Adrenal gland (tissue), 5 donors: ENCODE results near the gene BBS9.

Experiments used
- POLR2A ChIP-seq, 2 donors: fragments of 450-650 bp; IDR thresholded peaks; one replicate each; pipeline ENCODE4 v1.6.1; 2017; ENCODE audit warnings: antibody characterized with exemption in 2 of 2, mild to moderate bottlenecking in 2 of 2, moderate library complexity in 1 of 2
- TF ChIP-seq, protein P1 (sequence below), 6 experiments: fragments of 450-650 bp in 4 of 6; fragments of 200-600 bp in 2 of 6; sonication (generic) in 1 of 6; IDR thresholded peaks; 1 replicate in 5 of 6; 2 replicates in 1 of 6; pipeline versions ENCODE4 v1.5.1 to v1.8.0; 2016 to 2021; ENCODE audit warnings: antibody characterized with exemption in 6 of 6, mild to moderate bottlenecking in 2 of 6, moderate library complexity in 1 of 6
- donor health status: DM: no; HTN: no; CAD: no.

DNA sequence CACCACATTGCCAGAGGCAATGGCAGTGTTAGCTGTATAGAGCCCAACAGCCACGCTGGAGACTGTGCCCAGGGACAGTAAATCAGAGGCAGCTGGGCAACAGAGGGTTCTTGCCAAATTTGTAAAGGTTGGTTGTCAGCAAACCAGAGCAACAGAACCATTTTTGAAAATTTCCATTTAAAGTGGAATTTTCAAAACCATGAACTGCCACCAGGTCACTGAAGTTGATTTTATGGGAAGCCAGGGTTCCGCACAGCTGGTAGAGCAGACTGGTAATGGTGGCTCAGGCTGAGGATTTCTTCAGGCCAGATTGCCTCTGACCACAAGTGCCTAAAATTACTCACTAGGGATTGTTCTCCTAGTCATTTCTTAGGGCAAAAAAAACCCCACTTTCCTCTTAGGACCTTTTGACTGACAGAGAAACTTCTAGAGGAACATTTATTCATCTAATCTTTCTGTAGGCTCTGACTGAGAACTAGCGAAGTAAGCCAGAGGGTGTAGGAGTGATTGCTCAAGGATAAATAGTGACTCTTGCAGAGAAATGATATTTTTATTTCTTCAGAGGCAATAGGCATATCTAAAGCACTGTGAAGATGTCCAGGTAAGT, 342.4 kb downstream of the BBS9 start:
- TF ChIP-seq, protein P1, sequence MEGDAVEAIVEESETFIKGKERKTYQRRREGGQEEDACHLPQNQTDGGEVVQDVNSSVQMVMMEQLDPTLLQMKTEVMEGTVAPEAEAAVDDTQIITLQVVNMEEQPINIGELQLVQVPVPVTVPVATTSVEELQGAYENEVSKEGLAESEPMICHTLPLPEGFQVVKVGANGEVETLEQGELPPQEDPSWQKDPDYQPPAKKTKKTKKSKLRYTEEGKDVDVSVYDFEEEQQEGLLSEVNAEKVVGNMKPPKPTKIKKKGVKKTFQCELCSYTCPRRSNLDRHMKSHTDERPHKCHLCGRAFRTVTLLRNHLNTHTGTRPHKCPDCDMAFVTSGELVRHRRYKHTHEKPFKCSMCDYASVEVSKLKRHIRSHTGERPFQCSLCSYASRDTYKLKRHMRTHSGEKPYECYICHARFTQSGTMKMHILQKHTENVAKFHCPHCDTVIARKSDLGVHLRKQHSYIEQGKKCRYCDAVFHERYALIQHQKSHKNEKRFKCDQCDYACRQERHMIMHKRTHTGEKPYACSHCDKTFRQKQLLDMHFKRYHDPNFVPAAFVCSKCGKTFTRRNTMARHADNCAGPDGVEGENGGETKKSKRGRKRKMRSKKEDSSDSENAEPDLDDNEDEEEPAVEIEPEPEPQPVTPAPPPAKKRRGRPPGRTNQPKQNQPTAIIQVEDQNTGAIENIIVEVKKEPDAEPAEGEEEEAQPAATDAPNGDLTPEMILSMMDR (IDR thresholded peaks at IDR 0.05), result no peak
- no peak for TF ChIP-seq POLR2A (IDR thresholded peaks at IDR 0.05)
